WERI-Rb-1 (cell line): Measurements from ENCODE around the gene PPP1R14B.

Experiments used
- DNase-seq: peaks from one replicate; pipeline ENCODE4 v3.0.0-alpha.2; 2020
- H3K27ac ChIP-seq: fragments of 250-450 bp; sonication (Bioruptor Pico); 2 replicates; pipeline ENCODE4 v1.5.1; 2020; ENCODE audit warnings: mild to moderate bottlenecking, moderate library complexity
- H3K27me3 ChIP-seq: fragments of 250-450 bp; sonication (Bioruptor Pico); 2 replicates; pipeline ENCODE4 v1.5.1; 2021; ENCODE audit warnings: mild to moderate bottlenecking, low read depth, moderate library complexity; ENCODE audit not compliant: insufficient read depth, severe bottlenecking
- H3K36me3 ChIP-seq: fragments of 250-450 bp; sonication (Bioruptor Pico); 2 replicates; pipeline ENCODE4 v1.5.1; 2020; ENCODE audit warnings: mild to moderate bottlenecking, moderate library complexity
- H3K4me3 ChIP-seq: 2 replicates; pipeline ENCODE4 v1.5.1; 2011; ENCODE audit warnings: low read depth, mild to moderate bottlenecking, control low read depth, low read length
- H3K9me3 ChIP-seq: fragments of 250-450 bp; sonication (Bioruptor Pico); 2 replicates; pipeline ENCODE4 v1.5.1; 2021; ENCODE audit warnings: mild to moderate bottlenecking, moderate library complexity; ENCODE audit not compliant: severe bottlenecking
- CTCF ChIP-seq: IDR thresholded peaks from 2 replicates; pipeline ENCODE4 v1.5.1; 2011; ENCODE audit warnings: low read depth, mild to moderate bottlenecking, control low read depth, inconsistent platforms, low read length

PPP1R14B gene

GRCh38 chr11:64229744-64230170, 17.0 kb downstream of the PPP1R14B start:
- Histone ChIP-seq H3K4me3 (peak overlapping the region; percentile 72), H3K9me3 (no peaks in the 10 kb centered on the region), H3K27me3 (no peaks in the 10 kb centered on the region), H3K36me3 (no peaks in the 10 kb centered on the region), H3K27ac (peak overlapping the region; percentile 75)
- no peak for TF ChIP-seq CTCF
- DNase-seq = no peak

GRCh38 chr11:64229090-64229743, 17.5 kb downstream of the PPP1R14B start:
- no peak for DNase-seq
- no peaks in the 10 kb centered on the region for H3K36me3 ChIP-seq
- H3K27me3 ChIP-seq = no peaks in the 10 kb centered on the region
- no peaks in the 10 kb centered on the region for H3K9me3 ChIP-seq
- no peak for TF ChIP-seq CTCF
- no peak overlapping the region; the same call in none of the 2 replicates for H3K27ac ChIP-seq
- no peak overlapping the region for H3K4me3 ChIP-seq

GRCh38 chr11:64227405-64227956, 19.3 kb downstream of the PPP1R14B start:
- H3K27me3 ChIP-seq = no peaks in the 10 kb centered on the region
- H3K9me3 ChIP-seq = no peaks in the 10 kb centered on the region
- H3K27ac ChIP-seq = no peak overlapping the region
- no peak overlapping the region for H3K4me3 ChIP-seq
- no peak for DNase-seq
- H3K36me3 ChIP-seq = no peaks in the 10 kb centered on the region; the same call in 1 of the 2 replicates
- TF ChIP-seq CTCF = no peak

GRCh38 chr11:64226507-64227051, 20.2 kb downstream of the PPP1R14B start:
- H3K9me3 ChIP-seq = no peaks in the 10 kb centered on the region
- H3K27me3 ChIP-seq = no peaks in the 10 kb centered on the region
- H3K27ac ChIP-seq = peak overlapping the region; percentile 75
- DNase-seq = peak; percentile 45
- peak overlapping the region; percentile 70 for H3K4me3 ChIP-seq
- no peak for TF ChIP-seq CTCF
- no peaks in the 10 kb centered on the region; the same call in 1 of the 2 replicates for H3K36me3 ChIP-seq

- no peaks in the 10 kb centered on the region; the same call in 1 of the 2 replicates for H3K36me3 ChIP-seq
Observed at GRCh38 chr11:64225608-64226506, 20.9 kb downstream of the PPP1R14B start, which contains the start of the genes NUDT22 and TRPT1. Gene NUDT22, plus strand, starts transcription at chr11:64226274. Its CDS starts 379 bp downstream, at chr11:64226653. Gene TRPT1, minus strand, starts transcription at chr11:64226186. Its CDS starts 326 bp downstream, at chr11:64225860.

More at GRCh38 chr11:64225608-64226506, 20.9 kb downstream of the PPP1R14B start, which contains the start of the genes NUDT22 and TRPT1:
- TF ChIP-seq CTCF = 0 out of 2 replicates have a peak, but pooled peaks have one; percentile 24
- Histone ChIP-seq H3K27me3 (no peaks in the 10 kb centered on the region), H3K4me3 (peak within 1 kb of the TSS; percentile 70), H3K27ac (peak within 1 kb of the TSS; percentile 75), H3K9me3 (no peaks in the 10 kb centered on the region)
- peak; percentile 91 for DNase-seq
